Superior temporal gyrus (tissue), 1 donor: ENCODE measurements around the gene HHAT.
A peak's percentile ranks its signal among the peaks of the same experiment; 100 is the strongest.
"Not testable (repeated sequence)": the region's sequence is repeated elsewhere in the genome, so short reads cannot be mapped to it uniquely, and the experiment has no call there.

Source experiments
- DNase-seq: peaks from one replicate; pipeline ENCODE4 v3.0.0-alpha.2; 2016; ENCODE audit errors: extremely low spot score

Gene HHAT

GRCh38 chr1:210313921-210314320 lies 14.8 kb upstream of the HHAT start:
- DNase-seq, result no peak

GRCh38 chr1:210315529-210315928 lies 13.2 kb upstream of the HHAT start:
- DNase-seq, result no peak

GRCh38 chr1:210321131-210321530 lies 7.6 kb upstream of the HHAT start:
- DNase-seq, result no peak

- no peak for DNase-seq
These were observed 7.2 kb upstream of the HHAT start for GRCh38 chr1:210321552-210321951.

- no peak for DNase-seq
These were observed 4.7 kb upstream of the HHAT start for GRCh38 chr1:210323957-210324356.

- no peak for DNase-seq
These were observed 3.6 kb upstream of the HHAT start for GRCh38 chr1:210325026-210325670.

- DNase-seq, result no peak
These were observed 513 bp upstream of the HHAT start for GRCh38 chr1:210328032-210328745.

GRCh38 chr1:210330279-210330866 lies 1.7 kb downstream of the HHAT start:
- DNase-seq, result no peak

GRCh38 chr1:210332233-210332632 lies 3.5 kb downstream of the HHAT start:
- DNase-seq, result no peak

- no peak for DNase-seq
These were observed 4.2 kb downstream of the HHAT start for GRCh38 chr1:210332719-210333398.

GRCh38 chr1:210335001-210335400 lies 6.3 kb downstream of the HHAT start:
- DNase-seq, result no peak

GRCh38 chr1:210336362-210336761 lies 7.7 kb downstream of the HHAT start:
- no peak for DNase-seq

- DNase-seq, result no peak
These were observed 10.8 kb downstream of the HHAT start for GRCh38 chr1:210339500-210339899.

GRCh38 chr1:210340311-210340710 lies 11.6 kb downstream of the HHAT start:
- no peak for DNase-seq

- no peak for DNase-seq
These were observed 12.1 kb downstream of the HHAT start for GRCh38 chr1:210340841-210341240.

GRCh38 chr1:210342986-210343780 lies 14.5 kb downstream of the HHAT start:
- no peak for DNase-seq

- no peak for DNase-seq
These were observed 16.0 kb downstream of the HHAT start for GRCh38 chr1:210344706-210345105.

GRCh38 chr1:210347112-210347511 lies 18.4 kb downstream of the HHAT start:
- peak; percentile 68 for DNase-seq

- no peak for DNase-seq
These were observed 22.8 kb downstream of the HHAT start for GRCh38 chr1:210351496-210351895.

GRCh38 chr1:210352575-210352974 lies 23.9 kb downstream of the HHAT start:
- DNase-seq, result no peak

- not testable (repeated sequence) for DNase-seq
These were observed 25.6 kb downstream of the HHAT start for GRCh38 chr1:210354305-210354704.

- no peak for DNase-seq
These were observed 29.9 kb downstream of the HHAT start for GRCh38 chr1:210358626-210359025.
